HG03175 (cell line): ENCODE measurements around the gene PRR5.

Experiments
- ATAC-seq: cut with Tn5 transposase; IDR thresholded peaks from one replicate; pipeline ENCODE4 v1.9.1; 2021; ENCODE audit warnings: mild to moderate bottlenecking, moderate library complexity; ENCODE audit not compliant: unreplicated experiment

PRR5 gene

GRCh38 chr22:44752285-44753188 is 50.5 kb downstream of the PRR5 start, which contains the start of gene ARHGAP8:
TSS of gene ARHGAP8 (plus strand) at chr22:44752575. CDS start at chr22:44786528, 33,953 bp downstream.
- no peak for ATAC-seq

- no peak for ATAC-seq
These were observed 51.4 kb downstream of the PRR5 start for GRCh38 chr22:44753189-44754042.

GRCh38 chr22:44754998-44755397 is 53.0 kb downstream of the PRR5 start:
- no peak for ATAC-seq

GRCh38 chr22:44755417-44755816 is 53.4 kb downstream of the PRR5 start:
- no peak for ATAC-seq

GRCh38 chr22:44755956-44756361 is 54.0 kb downstream of the PRR5 start:
- no peak for ATAC-seq

- no peak for ATAC-seq
These were observed 56.5 kb downstream of the PRR5 start for GRCh38 chr22:44758344-44758973.

GRCh38 chr22:44759001-44759400 is 57.0 kb downstream of the PRR5 start:
- ATAC-seq: no peak

- no peak for ATAC-seq
These were observed 57.7 kb downstream of the PRR5 start for GRCh38 chr22:44759430-44760310.

- ATAC-seq: no peak
These were observed 58.5 kb downstream of the PRR5 start for GRCh38 chr22:44760476-44760875.

- ATAC-seq: no peak
These were observed 59.0 kb downstream of the PRR5 start for GRCh38 chr22:44761025-44761424.

- no peak for ATAC-seq
These were observed 62.4 kb downstream of the PRR5 start for GRCh38 chr22:44764373-44764772.

- no peak for ATAC-seq
These were observed 63.0 kb downstream of the PRR5 start for GRCh38 chr22:44764974-44765373.

GRCh38 chr22:44765571-44766285 is 63.7 kb downstream of the PRR5 start:
- no peak for ATAC-seq

- no peak for ATAC-seq
These were observed 71.1 kb downstream of the PRR5 start for GRCh38 chr22:44773082-44773481.

GRCh38 chr22:44775862-44776261 is 73.9 kb downstream of the PRR5 start:
- ATAC-seq: no peak

- ATAC-seq: no peak
These were observed 74.8 kb downstream of the PRR5 start for GRCh38 chr22:44776605-44777363.

- no peak for ATAC-seq
These were observed 75.4 kb downstream of the PRR5 start for GRCh38 chr22:44777364-44777755.

GRCh38 chr22:44780876-44781449 is 79.0 kb downstream of the PRR5 start:
- no peak for ATAC-seq
